ENCODE measurements around the gene CD34. TPM values are rescaled to one million over a fixed set of nuclear protein-coding genes. Genes with fewer than 3 reads are reported as not detected.

The CD34 gene
- total RNA-seq, 1 donor from 2014 or later = 0.26 TPM

DNA sequence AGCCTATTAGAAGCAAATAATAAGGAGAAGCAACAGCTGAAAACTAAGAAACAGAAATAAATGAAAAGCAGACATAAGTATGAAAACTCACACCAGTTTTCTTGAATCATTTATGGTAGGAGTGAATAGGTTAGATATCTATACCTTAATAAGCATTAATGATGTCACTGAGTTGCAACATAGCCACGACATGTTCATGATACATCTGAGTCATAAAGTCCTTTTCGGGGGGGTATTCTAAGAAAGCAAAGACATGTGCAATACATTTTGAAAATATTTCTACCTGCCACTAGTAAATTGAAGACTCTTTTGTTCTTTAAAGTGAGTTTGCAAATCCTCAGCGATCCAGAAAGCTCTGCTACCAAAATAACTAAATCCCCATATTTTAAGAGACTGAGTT lies 7.2 kb downstream of the CD34 start:
- H3K36me3 Mint-ChIP-seq (ENCODE audit: low read depth) = no peaks in the 10 kb centered on the region
- H3K27ac Mint-ChIP-seq (ENCODE audit: unreplicated experiment) = no peak overlapping the region
- H3K27me3 Mint-ChIP-seq (ENCODE audit: low read depth) = peaks cover 6% of the 10 kb centered on the region
- H3K4me3 Mint-ChIP-seq = no peak overlapping the region
- H3K9me3 Mint-ChIP-seq = no peaks in the 10 kb centered on the region
- peaks cover 8% of the 10 kb centered on the region for H3K4me1 Mint-ChIP-seq
- TF ChIP-seq CTCF (conservative IDR thresholded peaks at IDR 0.05) = no peak
- no peak for DNase-seq (ENCODE audit: low read depth, low spot score)

GRCh38 chr1:207903053-207903452 lies 7.9 kb downstream of the CD34 start:
- H3K27ac Mint-ChIP-seq (ENCODE audit: unreplicated experiment) = no peak overlapping the region
- peaks cover 5% of the 10 kb centered on the region for H3K27me3 Mint-ChIP-seq (ENCODE audit: low read depth)
- DNase-seq (ENCODE audit: low read depth, low spot score) = no peak
- no peaks in the 10 kb centered on the region for H3K9me3 Mint-ChIP-seq
- H3K36me3 Mint-ChIP-seq (ENCODE audit: low read depth) = no peaks in the 10 kb centered on the region
- TF ChIP-seq CTCF (conservative IDR thresholded peaks at IDR 0.05) = no peak
- no peak overlapping the region for H3K4me3 Mint-ChIP-seq
- peaks cover 8% of the 10 kb centered on the region for H3K4me1 Mint-ChIP-seq

GRCh38 chr1:207902566-207902965 lies 8.4 kb downstream of the CD34 start:
- no peak overlapping the region for H3K27ac Mint-ChIP-seq (ENCODE audit: unreplicated experiment)

DNA sequence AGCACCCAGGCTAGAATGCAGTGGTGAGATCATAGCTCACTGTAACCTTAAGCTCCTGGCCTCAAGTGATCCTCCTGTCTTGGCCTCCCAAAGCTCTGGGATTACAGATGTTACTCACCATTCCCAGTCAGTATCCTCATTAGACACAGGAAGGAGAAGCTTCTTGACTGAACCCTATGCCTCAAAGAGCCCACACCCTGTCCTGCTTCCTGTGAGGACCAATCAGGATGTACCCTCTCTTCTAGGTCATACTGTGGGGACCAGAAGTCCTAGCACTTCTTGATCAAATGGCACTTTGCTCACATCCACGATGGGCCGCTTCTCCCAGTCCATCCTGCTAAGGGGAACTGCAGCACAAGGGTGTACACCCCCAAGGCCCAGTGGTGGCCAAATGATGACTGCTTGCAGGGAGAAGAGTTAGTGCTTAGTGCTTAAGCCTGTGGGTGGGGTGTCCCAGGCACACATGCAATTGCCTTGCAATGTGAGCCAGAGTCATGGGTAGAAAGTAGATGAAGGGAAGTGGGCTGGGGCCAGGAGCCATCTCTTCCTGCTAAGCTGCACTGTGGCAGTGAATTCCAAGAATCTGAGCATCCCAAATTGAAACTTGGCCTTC lies 9.8 kb downstream of the CD34 start:
- peaks cover 8% of the 10 kb centered on the region for H3K4me1 Mint-ChIP-seq
- no peaks in the 10 kb centered on the region for H3K9me3 Mint-ChIP-seq
- TF ChIP-seq CTCF (conservative IDR thresholded peaks at IDR 0.05) = no peak
- no peak overlapping the region for H3K27ac Mint-ChIP-seq (ENCODE audit: unreplicated experiment)
- no peaks in the 10 kb centered on the region for H3K27me3 Mint-ChIP-seq (ENCODE audit: low read depth)
- no peaks in the 10 kb centered on the region for H3K36me3 Mint-ChIP-seq (ENCODE audit: low read depth)
- H3K4me3 Mint-ChIP-seq = no peak overlapping the region
- no peak for DNase-seq (ENCODE audit: low read depth, low spot score)

More at GRCh38 chr1:207902566-207902965, 8.4 kb downstream of the CD34 start:
- DNase-seq (ENCODE audit: low read depth, low spot score) = no peak
- Mint-ChIP-seq H3K36me3 (ENCODE audit: low read depth) (no peaks in the 10 kb centered on the region), H3K27me3 (ENCODE audit: low read depth) (peaks cover under 1% of the 10 kb centered on the region), H3K4me1 (peaks cover 8% of the 10 kb centered on the region), H3K4me3 (no peak overlapping the region), H3K9me3 (no peaks in the 10 kb centered on the region)
- no peak for TF ChIP-seq CTCF (conservative IDR thresholded peaks at IDR 0.05)

DNA sequence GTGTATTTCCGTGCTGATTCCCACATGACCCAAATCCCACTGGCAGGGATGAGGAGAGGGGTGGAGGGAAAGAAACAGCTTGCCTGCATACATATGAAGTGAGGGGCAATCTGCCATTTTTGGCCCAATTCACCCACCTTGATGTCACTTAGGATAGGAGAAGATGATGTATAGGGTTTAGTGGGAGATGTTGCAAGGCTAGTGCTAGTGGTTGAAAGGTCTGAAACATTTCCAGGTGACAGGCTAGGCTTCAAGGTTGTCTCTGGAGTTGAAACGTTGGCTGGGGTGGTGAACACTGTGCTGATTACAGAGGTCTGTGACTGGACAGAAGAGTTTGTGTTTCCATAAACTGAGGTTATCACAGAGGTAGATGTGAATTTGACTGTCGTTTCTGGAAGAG lies 12.1 kb downstream of the CD34 start:
- no peak for TF ChIP-seq CTCF (conservative IDR thresholded peaks at IDR 0.05)
- Mint-ChIP-seq H3K27ac (ENCODE audit: unreplicated experiment) (no peak overlapping the region), H3K4me3 (no peak overlapping the region), H3K9me3 (no peaks in the 10 kb centered on the region), H3K27me3 (ENCODE audit: low read depth) (no peaks in the 10 kb centered on the region), H3K4me1 (peaks cover 8% of the 10 kb centered on the region), H3K36me3 (ENCODE audit: low read depth) (no peaks in the 10 kb centered on the region)
- DNase-seq (ENCODE audit: low read depth, low spot score) = no peak
